Measurements from ENCODE around the gene MUS81. TPM values are rescaled to one million over a fixed set of nuclear protein-coding genes. Genes with fewer than 3 reads are reported as not detected.

The MUS81 gene
- total and polyA plus RNA-seq, 2 of the 13 experiments (the other 11 are each of a cell fraction or from before 2014, with no cell fraction given) = 25.6 to 30.2 TPM

- H3K9ac ChIP-seq (ENCODE audit: insufficient read depth, low read depth, low read length) = no peak overlapping the region
- H3K4me2 ChIP-seq (ENCODE audit: low read depth, low read length) = no peak overlapping the region
- no TSS peak for BruUV-seq (replicated peaks)
- H3K27me3 ChIP-seq (ENCODE audit: control insufficient read depth in 1 of 2, insufficient read depth in 2 of 2, low read length in 2 of 2) = no peaks in the 10 kb centered on the region
- ATAC-seq (no peak), DNase-seq (ENCODE audit: low spot score) (no peak), FAIRE-seq (no peak)
- ChIA-PET POLR2A (interaction anchor here (0.9 to 2.6 kb wide), 3 partner anchors 10 to 37 kb away, joined by 4 to 8 read pairs (median 4); partner anchors contain the start of gene CCDC85B), CTCF (ENCODE audit: low intra/inter-chr PET ratio, low total read pairs) (no interaction called here)
- H3K27ac ChIP-seq (ENCODE audit: extremely low read length, insufficient read depth, low read length) = no peak overlapping the region
- H4K20me1 ChIP-seq (ENCODE audit: insufficient read depth, low read length) = peaks cover 50% of the 10 kb centered on the region
- H3K36me3 ChIP-seq (replicated peaks in 1 of 2; ENCODE audit: control insufficient read depth in 1 of 2, insufficient read depth in 2 of 2, low read length in 2 of 2) = peaks cover 14 to 34% of the 10 kb centered on the region in 2 experiments
- 0 out of 2 replicates have a peak, but pooled peaks cover 4% of the 10 kb centered on the region for H3K9me3 ChIP-seq (ENCODE audit: low read length)
- intact Hi-C loops (cut with micrococcal nuclease; ENCODE audit: unreplicated experiment) (no loop called here), in situ Hi-C loops (cut with HindIII; ENCODE audit: extremely low pct_ligation_motif_present, low pct_unique_long_range_greater_than_20kb) (loop anchor here (10.0 kb wide), 1 partner anchor 298 kb away; the partner anchor contains the start of gene LTBP3)
- H2AFZ ChIP-seq (ENCODE audit: low read length) = no peak overlapping the region
- H3K4me3 ChIP-seq (replicated peaks in 1 of 3; ENCODE audit: insufficient read depth in 1 of 3, low read depth in 2 of 3, low read length in 3 of 3) = no peak overlapping the region
- WGBS (ENCODE audit: low lambda C conversion rate) = 94% methylated on average over 18 of the region's 33 CpGs
- peaks cover 21% of the 10 kb centered on the region for H3K79me2 ChIP-seq (ENCODE audit: insufficient read depth, low read length)
- H3K4me1 ChIP-seq (ENCODE audit: insufficient read depth, low read length) = peaks cover 71% of the 10 kb centered on the region
- TF ChIP-seq HNRNPLL (IDR thresholded peaks at IDR 0.05; ENCODE audit: low read depth, low read length, poor library complexity, severe bottlenecking) (peak; percentile 23), RBM22 (optimal IDR thresholded peaks at IDR 0.05; ENCODE audit: low read length) (peak; percentile 86), CBX5 (CRISPR knock-in tag; IDR thresholded peaks at IDR 0.05; ENCODE audit: borderline replicate concordance) (no peak), ZFY (CRISPR knock-in tag; IDR thresholded peaks at IDR 0.05) (peak; percentile 21; the same call in 1 of the 2 replicates), ZNF510 (CRISPR knock-in tag; IDR thresholded peaks at IDR 0.05; ENCODE audit: low read depth) (no peak), STAG1 (CRISPR knock-in tag; IDR thresholded peaks at IDR 0.05) (no peak), ZNF563 (CRISPR knock-in tag; IDR thresholded peaks at IDR 0.05) (no peak), ZC3H13 (CRISPR knock-in tag; IDR thresholded peaks at IDR 0.05) (peak; percentile 37; the same call in 1 of the 2 replicates), RBFOX2 (IDR thresholded peaks at IDR 0.05; ENCODE audit: low read depth, low read length) (peak; percentile 81), JUND (CRISPR knock-in tag; IDR thresholded peaks at IDR 0.05) (no peak), ZHX2 (IDR thresholded peaks at IDR 0.05; ENCODE audit: low read depth) (no peak), ZHX2 (CRISPR knock-in tag; IDR thresholded peaks at IDR 0.05; ENCODE audit: borderline replicate concordance) (no peak), HNRNPK (IDR thresholded peaks at IDR 0.05; ENCODE audit: low read depth, low read length, poor library complexity, severe bottlenecking) (peak; percentile 25), POLR2G (IDR thresholded peaks at IDR 0.05; ENCODE audit: low read depth, low read length) (peak; percentile 2; the same call in 1 of the 2 replicates), POLR2AphosphoS2 (IDR thresholded peaks at IDR 0.05; ENCODE audit: low read depth, low read length) (peak; percentile 45; the same call in 1 of the 2 replicates), AGO2 (optimal IDR thresholded peaks at IDR 0.05; ENCODE audit: low read depth, low read length) (peak; percentile 98), GPBP1L1 (CRISPR knock-in tag; IDR thresholded peaks at IDR 0.05) (no peak), RELA (CRISPR knock-in tag; IDR thresholded peaks at IDR 0.05) (no peak)
Observed at GRCh38 chr11:65852508-65853245, 7.6 kb upstream of the MUS81 start.

Measured in HepG2 (cell line).